DMS 273 treated with DMSO at 0.1 percent for 48 hours (cell line): Measurements from ENCODE around the gene EGF.

Source experiments
- DNase-seq: peaks from one replicate; lab custom pipeline; 2025; lab: John Stamatoyannopoulos, UW

EGF gene

DNA sequence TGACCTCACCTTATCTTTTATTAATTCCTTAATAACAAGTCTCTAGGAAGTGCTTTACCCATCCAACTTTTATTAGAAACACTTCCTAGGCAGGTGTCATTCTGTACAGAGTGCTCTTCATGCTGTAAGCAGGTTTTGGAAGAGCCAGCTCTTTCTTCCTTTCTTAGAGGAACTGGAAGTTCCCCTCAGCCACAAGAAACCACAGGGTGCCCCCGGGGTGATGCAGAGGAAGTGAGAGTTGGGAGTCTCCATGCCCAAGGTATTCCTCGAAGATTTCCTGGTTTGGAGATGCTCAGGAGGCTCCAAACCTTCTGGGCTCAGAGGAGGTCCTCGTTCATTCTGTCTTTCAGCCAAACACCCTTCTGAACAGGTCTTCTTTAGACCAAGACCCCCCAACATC is 83.8 kb downstream of the EGF start:
- no peak for DNase-seq

DNA sequence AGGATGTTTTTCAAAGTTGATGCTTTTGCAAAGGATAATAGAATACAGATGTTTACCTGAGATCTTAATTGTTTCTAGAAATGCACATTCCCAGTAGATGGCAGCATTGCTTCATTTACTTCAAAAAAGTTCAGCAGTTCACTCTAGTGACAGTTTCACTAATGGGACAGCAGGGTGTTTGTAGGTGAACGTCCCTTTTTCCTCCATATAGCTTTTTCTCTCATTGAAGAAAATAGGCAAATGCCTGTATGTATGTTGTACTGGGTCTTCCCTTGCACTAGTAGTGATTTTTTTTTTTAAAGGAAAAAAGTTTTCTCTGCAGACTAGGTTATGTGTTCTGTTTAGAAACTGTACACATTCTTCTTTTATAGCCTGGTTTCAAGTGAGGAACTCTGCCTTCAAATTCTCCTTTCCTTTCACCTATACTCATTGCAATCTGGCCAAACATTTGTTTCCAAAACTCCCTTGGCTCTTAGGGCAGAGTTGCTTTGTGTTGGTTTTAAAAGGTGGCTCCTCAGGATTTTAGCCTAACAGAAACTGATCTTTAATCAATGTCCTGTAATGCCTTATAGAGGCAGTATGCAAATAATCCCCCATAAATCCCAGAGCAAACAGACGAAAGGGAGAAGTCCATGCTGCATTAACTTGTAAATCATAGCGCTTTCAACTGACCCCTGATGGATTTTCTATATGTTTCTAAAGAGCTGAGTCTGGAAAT is 86.3 kb downstream of the EGF start:
- no peak for DNase-seq

- no peak for DNase-seq
These were observed 86.9 kb downstream of the EGF start for GRCh38 chr4:109999585-109999912.

- DNase-seq = no peak
These were observed 89.6 kb downstream of the EGF start for GRCh38 chr4:110002326-110002725.

- no peak for DNase-seq
These were observed 90.9 kb downstream of the EGF start for GRCh38 chr4:110003401-110004187.

DNA sequence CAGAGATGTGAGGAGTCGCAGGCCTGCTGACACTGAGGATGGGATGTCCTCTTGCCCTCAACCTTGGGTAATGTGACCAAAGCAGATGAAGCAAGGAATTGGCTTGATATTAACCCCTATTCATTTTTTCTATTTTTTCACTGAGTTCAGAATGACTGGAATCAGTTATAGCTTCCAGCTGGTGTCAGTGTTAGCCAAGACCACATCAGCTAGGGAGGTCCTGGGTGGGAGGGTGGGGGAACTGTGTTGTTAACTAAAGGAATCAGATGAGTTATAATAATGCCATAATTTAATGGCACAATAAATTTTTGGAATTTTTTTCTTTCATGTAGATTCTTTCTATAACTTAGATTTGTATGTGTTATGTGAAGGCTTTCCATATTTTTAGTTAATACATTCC is 91.9 kb downstream of the EGF start:
- no peak for DNase-seq

DNA sequence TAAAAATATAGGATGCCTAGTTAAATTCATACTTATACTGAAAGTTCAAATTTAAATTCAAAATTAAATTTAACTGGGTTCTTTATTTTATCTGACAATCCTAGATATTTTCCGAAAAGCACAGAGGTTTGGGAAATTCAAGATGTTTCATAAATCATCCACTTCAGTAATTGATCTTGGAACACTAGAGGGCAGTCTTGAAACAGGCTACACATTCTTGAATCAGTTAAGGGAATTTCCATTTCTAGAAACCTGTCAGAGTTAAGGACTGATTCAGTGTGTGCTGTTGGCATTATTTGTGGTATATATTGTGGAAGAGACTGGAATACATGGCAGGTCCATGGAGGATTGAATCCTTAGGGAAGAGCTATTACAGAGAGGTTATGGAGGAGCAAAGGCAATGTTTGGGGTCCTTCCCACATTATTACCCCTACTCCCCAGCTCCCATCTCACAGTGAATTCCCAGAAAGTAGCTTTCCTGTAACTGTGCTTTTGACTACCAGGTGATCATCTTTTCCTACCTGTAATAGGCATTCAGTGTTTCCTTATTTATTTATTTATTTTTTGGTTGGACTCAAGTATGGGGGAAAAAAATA is 92.9 kb downstream of the EGF start:
- no peak for DNase-seq

DNA sequence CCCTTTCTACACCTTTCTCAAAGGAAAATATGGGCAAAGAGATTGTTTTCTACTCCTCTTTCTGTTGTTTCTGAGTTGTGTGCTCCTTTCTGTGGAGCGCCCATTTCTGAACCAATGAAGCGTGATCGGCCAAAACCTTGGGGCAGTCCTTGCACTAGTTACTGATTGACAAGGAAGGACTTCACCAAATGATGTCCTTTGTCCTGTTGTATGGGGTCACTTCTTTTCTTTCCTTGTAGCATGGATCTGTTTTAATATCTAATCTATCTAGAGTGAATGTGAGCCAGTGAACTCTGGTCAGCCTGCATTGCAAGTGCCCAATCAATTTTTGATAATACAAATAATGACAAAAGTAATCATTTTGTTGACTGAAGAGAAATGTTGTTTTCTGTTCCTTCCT is 94.5 kb downstream of the EGF start:
- no peak for DNase-seq

DNA sequence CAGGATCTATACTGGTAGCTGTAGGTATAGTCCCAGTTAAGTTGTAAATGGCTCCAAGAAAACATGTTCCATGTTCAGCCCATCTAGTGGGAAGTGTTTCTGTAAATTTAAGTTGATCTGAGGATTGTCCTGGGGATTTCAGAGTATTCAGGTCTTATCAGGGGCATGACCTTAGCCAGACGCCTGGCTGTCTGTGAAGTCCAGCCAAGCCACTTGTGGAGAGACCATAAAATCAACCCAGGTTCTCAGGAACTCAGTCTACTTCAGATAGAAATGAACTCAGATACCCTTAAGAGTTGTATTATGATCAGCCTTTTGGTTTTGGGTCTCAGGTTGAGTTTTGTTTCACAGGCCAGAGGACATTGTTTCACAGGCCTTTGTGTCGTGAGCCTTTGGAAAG is 95.9 kb downstream of the EGF start:
- no peak for DNase-seq

DNA sequence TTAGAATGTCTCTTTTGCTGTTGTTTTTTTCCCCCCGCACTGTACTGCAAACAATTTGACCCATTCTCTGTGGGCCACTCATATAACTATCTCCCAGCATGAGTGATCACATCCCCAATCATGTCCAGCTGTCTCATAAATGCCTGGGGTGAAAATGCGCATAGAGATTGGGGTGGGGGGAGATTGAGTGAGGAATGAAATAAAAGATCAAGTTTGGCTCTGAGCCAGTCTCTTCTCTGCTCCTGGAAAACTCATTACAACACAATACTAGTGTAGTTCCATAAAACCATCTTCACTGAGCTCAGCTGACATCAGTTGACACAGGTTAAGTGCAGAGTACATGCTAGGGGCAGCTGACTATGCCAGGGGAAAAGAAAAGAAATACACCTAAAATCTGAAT is 96.9 kb downstream of the EGF start:
- DNase-seq = no peak

GRCh38 chr4:110010797-110011196 is 98.1 kb downstream of the EGF start:
- no peak for DNase-seq

DNA sequence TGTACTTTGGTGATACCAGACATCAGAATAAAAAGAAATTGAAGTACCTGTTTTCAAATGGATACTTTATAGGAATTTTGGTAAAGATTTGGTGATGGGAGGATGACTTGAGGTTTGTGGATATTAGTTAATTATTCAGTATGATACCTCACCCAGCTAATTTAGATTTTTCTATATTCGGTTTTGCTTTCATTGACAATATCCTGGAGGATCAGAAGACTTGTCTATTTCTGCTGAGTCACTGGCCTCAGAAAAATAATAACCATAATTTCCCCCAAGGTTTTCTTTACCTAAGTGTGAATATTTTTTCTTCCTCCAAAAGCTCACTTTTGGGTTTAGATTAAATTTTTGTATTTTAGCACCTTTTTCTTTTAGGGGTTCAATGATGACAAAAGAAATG is 100.2 kb downstream of the EGF start:
- no peak for DNase-seq

DNA sequence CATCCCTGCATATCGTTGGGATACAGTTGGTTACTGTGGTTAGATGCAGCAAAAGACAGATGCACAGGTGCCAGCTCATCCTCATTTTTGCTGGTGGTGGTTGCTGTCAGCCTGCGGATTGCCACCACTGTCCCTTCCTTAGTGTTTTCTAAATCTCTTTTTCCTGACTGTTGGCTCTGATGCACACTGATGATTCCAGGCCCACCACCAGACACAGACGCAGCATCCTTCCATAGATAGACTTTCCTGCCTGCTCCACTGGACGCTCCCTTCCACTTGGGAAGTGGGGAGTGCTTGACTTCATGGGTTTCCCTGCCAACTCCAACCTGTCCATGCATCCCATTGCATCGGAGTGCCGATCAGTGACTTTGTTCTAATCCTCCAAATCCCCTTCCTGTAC is 101.5 kb downstream of the EGF start:
- no peak for DNase-seq

- DNase-seq = no peak
These were observed 106.5 kb downstream of the EGF start for GRCh38 chr4:110019153-110019552.

GRCh38 chr4:110020139-110020538 is 107.5 kb downstream of the EGF start:
- DNase-seq = no peak

DNA sequence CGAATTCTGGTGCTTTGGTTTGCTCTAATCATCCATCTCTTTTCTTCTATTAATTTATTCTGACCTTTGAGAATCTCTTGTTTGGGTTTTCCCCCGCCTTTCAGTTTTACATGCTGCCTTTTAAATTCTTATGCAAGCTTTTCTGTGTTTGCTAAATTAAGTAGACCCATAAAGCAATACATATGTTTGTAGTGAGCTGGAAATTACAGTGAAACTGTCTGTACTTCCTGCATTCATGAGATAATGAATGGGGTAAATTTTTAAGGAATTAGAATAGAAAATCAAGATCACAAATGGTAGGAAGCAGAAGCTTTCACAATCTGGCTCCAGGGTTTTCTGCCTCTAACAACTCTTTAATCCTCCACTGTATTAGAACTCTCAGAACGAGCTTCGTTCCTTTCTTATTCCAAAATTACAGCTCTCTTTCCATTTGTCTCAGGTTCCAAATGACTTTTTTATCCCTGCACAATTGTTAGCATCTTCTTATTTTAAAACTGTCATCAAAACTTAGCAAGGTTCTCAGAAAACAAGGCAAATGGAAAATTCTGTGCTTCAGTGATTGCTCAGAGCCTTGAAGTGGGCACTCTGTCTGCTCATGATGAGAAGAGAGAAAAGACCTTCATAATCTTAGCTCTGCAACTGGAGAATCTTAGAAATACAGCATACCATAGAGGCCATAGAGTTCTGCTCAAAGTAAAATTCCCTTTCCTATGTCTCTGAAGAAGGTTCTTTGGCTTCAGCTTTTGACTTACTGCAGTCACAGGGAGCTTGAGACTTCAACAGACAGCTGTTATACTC is 108.2 kb downstream of the EGF start:
- DNase-seq = no peak

DNA sequence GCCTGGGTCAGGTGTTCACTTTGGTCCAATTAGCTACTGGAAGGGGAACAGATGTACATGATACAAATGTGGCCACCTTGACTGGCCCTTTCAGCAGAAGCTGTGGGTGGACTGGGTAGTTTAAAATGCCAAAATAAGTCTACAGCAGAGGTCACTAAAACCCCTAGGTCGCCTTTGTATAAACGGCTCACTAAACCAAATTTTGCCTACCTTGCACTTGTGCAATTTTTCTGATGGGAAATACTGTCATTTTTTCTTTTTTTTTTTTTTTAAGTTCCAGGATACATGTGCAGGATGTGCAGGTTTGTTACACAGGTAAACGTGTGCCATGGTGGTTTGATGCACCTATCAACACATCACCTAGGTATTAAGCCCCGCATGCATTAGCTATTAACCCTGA is 109.8 kb downstream of the EGF start:
- no peak for DNase-seq

- DNase-seq = no peak
These were observed 112.4 kb downstream of the EGF start for GRCh38 chr4:110025056-110025455.

DNA sequence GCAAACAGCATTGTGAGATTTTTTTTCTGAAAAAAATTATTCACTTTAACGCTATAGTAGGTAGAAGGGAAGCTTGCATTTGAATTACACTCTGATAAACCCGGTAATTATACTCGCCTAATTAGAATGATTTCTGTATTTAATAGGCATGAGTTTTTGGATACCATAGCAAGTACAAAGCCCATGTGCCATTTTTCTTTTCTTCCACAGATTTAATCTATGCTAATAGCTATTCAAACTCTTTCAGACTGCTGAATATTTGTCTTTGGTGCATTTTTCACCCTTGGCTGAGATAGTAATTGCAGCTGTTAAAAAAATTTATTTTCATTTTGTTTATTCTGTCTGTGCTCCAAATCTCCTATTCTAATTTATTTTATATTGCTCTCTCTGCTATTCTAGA is 113.0 kb downstream of the EGF start:
- DNase-seq = no peak

DNA sequence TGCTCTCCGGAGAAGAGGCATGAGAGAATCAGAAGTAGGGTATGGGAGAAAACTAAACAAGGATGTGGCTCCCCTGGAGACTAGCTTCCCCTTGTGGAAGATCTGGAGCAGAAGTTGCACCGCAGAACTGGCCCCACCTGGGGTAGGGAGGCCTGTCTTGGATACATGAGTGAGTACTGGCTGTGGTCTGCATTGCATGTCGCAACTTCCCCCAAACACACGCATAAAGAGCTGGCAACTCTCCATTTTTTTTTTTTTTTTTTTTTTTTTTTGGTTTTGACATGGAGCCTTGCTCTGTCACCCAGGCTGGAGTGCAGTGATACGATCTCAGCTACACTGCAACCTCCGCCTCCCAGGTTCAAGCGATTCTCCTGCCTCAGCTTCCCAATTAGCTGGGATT is 119.9 kb downstream of the EGF start:
- no peak for DNase-seq

- no peak for DNase-seq
These were observed 120.8 kb downstream of the EGF start for GRCh38 chr4:110033355-110034025.

GRCh38 chr4:110034026-110034393 is 121.3 kb downstream of the EGF start:
- no peak for DNase-seq
